Central memory CD8-positive, alpha-beta T cell (primary cell): ENCODE results near the gene CLEC16A.

Source experiments
- ATAC-seq: fragments of 150-1000 bp; cut with Tn5 transposase; replicated peaks from 2 replicates; pipeline ENCODE4 v1.10.0; 2022; ENCODE audit warnings: mild to moderate bottlenecking, moderate FRiP score, moderate number of reproducible peaks; ENCODE audit not compliant: poor library complexity, severe bottlenecking; ENCODE audit errors: extremely low read depth
- DNase-seq, 2 donors: peaks; one replicate each; pipeline ENCODE4 v3.0.0; 2021; ENCODE audit warnings: low spot score in 2 of 2
- H3K27ac Mint-ChIP-seq: one replicate; pipeline ENCODE4 v1.8.0; 2022; ENCODE audit warnings: low read depth, mild to moderate bottlenecking, moderate library complexity, mixed read lengths
- H3K27me3 Mint-ChIP-seq: one replicate; pipeline ENCODE4 v1.8.0; 2022; ENCODE audit warnings: mixed read lengths
- H3K36me3 Mint-ChIP-seq: one replicate; pipeline ENCODE4 v1.8.0; 2022; ENCODE audit warnings: mild to moderate bottlenecking, moderate library complexity, mixed read lengths; ENCODE audit not compliant: insufficient read depth
- H3K4me1 Mint-ChIP-seq: one replicate; pipeline ENCODE4 v1.8.0; 2022; ENCODE audit warnings: mixed read lengths
- H3K4me3 Mint-ChIP-seq: one replicate; pipeline ENCODE4 v1.8.0; 2022; ENCODE audit warnings: mild to moderate bottlenecking, moderate library complexity, mixed read lengths
- H3K9me3 Mint-ChIP-seq: one replicate; pipeline ENCODE4 v1.8.0; 2022; ENCODE audit warnings: mixed read lengths

CLEC16A gene, protein sequence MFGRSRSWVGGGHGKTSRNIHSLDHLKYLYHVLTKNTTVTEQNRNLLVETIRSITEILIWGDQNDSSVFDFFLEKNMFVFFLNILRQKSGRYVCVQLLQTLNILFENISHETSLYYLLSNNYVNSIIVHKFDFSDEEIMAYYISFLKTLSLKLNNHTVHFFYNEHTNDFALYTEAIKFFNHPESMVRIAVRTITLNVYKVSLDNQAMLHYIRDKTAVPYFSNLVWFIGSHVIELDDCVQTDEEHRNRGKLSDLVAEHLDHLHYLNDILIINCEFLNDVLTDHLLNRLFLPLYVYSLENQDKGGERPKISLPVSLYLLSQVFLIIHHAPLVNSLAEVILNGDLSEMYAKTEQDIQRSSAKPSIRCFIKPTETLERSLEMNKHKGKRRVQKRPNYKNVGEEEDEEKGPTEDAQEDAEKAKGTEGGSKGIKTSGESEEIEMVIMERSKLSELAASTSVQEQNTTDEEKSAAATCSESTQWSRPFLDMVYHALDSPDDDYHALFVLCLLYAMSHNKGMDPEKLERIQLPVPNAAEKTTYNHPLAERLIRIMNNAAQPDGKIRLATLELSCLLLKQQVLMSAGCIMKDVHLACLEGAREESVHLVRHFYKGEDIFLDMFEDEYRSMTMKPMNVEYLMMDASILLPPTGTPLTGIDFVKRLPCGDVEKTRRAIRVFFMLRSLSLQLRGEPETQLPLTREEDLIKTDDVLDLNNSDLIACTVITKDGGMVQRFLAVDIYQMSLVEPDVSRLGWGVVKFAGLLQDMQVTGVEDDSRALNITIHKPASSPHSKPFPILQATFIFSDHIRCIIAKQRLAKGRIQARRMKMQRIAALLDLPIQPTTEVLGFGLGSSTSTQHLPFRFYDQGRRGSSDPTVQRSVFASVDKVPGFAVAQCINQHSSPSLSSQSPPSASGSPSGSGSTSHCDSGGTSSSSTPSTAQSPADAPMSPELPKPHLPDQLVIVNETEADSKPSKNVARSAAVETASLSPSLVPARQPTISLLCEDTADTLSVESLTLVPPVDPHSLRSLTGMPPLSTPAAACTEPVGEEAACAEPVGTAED

DNA sequence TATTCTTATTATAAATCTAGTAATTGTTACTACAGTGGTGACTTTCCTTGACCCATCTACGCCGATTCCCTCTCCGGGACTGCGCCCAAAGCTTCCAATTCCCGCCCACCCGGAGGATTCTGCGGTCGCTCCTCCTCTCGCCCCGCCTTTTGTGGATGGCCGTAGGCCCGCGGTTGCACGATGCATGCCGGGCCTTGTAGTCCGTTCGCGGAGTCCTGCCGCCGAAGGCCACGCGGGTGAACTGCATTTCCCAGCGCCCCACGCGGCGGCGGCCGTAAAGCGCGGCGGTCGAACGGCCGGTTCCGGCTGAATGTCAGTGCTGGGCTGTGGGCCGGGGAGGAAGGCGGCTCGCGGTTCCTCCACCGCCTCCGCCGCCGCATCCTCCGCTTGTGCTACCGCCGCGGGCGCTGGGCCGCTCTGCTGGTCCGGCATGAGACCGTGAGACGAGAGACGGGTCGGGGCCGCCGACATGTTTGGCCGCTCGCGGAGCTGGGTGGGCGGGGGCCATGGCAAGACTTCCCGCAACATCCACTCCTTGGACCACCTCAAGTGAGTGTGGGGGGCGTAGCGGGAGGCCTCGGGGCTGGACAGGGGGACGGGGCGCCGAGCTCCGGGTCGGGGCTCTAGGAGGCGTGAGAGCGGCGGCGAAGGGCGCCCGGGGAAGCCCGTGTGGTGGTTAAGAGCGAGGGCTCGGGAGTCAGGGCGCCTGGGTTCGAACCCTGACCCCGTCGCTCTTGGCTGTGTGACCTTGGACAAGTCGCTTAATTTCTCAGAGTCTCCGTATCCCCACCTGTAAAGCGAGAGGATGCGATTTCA lies at the start of gene CLEC16A:
Gene CLEC16A, plus strand, starts transcription at position 316 of the 816 bp plus-strand sequence. Its CDS starts 154 bp downstream, at position 470.
- Mint-ChIP-seq H3K36me3 (peaks cover 7% of the 10 kb centered on the region), H3K4me1 (peaks cover 68% of the 10 kb centered on the region), H3K9me3 (no peaks in the 10 kb centered on the region), H3K27me3 (no peaks in the 10 kb centered on the region), H3K27ac (peak within 1 kb of the TSS; percentile 86), H3K4me3 (peak within 1 kb of the TSS; percentile 90)
- DNase-seq (peak; percentile 90 to 92), ATAC-seq (peak; percentile 74)

DNA sequence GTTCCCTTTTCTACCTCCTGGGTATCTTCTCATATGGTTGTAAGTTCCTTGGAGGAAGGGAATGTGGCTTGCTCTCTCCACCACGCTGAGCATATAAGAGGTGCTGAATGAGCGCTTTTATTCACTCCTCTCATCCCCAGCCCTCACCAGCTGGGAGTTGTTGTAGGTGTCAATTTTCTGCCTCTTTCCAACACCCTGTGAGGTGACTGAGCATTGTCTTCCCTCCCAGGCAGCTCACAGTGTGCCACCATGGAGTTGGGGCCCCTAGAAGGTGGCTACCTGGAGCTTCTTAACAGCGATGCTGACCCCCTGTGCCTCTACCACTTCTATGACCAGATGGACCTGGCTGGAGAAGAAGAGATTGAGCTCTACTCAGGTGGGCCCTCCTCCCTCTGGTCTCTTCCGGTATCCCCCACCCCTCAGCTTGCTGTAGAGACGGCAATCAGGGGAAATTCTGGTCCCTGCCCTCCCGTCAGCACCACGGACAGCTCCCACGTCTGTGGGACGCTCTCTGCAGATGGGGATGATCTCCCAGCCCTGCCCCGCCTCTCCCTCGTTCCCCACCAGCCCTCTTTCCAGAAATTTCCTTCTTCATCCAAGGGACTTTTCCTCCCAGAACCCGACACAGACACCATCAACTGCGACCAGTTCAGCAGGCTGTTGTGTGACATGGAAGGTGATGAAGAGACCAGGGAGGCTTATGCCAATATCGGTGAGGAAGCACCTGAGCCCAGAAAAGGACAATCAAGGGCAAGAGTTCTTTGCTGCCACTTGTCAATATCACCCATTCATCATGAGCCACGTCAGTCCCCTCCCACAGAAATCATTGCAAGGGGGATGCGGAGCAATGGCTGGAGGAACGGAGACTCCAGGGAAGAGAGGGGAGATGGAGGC lies 49.1 kb upstream of the CLEC16A start:
- Mint-ChIP-seq H3K9me3 (no peaks in the 10 kb centered on the region), H3K27ac (no peak overlapping the region), H3K4me1 (peaks cover 15% of the 10 kb centered on the region), H3K27me3 (no peaks in the 10 kb centered on the region), H3K36me3 (peaks cover 10% of the 10 kb centered on the region), H3K4me3 (no peak overlapping the region)
- DNase-seq (no peak), ATAC-seq (no peak)

DNA sequence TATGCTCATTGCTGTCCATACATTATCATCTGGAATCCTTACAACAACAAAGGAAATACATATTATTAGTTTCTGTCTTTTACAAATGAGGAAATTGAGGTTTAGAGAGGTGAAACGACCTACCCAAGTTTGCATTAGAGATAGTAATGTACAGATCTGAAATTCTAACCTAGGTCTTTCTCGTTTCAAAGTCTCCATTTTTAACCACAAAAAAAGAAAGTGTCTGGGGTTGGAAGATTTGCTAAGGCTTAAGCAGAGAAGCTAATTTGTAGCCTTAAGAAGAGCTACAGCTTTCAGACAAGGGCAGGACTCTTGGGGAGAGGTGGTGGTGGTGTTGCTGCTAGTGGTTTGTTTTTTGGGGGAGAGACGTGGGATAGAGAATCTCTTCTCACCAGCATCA lies 48.2 kb upstream of the CLEC16A start:
- DNase-seq, result no peak
- Mint-ChIP-seq H3K9me3 (no peaks in the 10 kb centered on the region), H3K27ac (no peak overlapping the region), H3K4me3 (no peak overlapping the region), H3K27me3 (no peaks in the 10 kb centered on the region), H3K4me1 (peaks cover 15% of the 10 kb centered on the region), H3K36me3 (peaks cover 12% of the 10 kb centered on the region)
- no peak for ATAC-seq

DNA sequence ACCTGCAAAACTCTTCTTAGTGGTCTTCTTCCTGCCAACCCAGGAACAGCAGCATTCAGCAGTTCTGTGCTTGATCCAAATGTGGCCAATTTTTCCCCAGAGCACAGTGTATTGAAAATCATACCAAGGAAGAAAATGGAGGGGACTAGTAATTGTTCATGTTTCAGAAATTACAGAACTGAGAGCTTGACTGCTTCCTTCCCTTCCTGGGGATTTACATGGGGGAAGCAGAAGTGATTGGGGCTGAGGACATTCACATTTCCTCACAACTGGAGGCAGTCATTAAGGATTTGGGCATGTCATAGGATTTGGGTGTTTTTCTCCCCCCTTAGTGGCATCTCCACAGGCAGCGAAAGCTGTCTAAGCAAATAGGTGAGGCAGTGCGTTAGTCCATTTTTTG lies 47.6 kb upstream of the CLEC16A start:
- H3K27me3 Mint-ChIP-seq, result no peaks in the 10 kb centered on the region
- H3K36me3 Mint-ChIP-seq, result peaks cover 12% of the 10 kb centered on the region
- no peaks in the 10 kb centered on the region for H3K9me3 Mint-ChIP-seq
- no peak overlapping the region for H3K4me3 Mint-ChIP-seq
- DNase-seq, result no peak
- no peak overlapping the region for H3K27ac Mint-ChIP-seq
- H3K4me1 Mint-ChIP-seq, result peaks cover 15% of the 10 kb centered on the region
- ATAC-seq, result no peak

DNA sequence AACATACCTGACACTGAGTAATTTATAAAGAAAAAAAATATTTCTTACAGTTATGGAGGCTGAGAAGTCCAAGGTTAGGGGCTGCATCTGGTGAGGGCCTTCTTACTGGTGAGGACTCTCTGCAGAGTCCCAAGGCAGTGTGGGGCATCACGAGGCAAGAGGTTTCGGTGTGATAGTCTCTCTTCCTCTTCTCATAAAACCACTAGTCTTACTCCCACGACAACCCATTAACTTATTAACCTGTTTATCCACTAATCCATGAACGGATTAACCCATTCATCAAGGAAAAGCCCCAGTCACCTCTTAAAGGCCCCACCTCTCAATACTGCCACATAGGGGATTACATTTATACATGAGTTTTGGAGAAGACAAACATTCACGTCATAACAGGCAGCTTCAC lies 47.2 kb upstream of the CLEC16A start:
- no peaks in the 10 kb centered on the region for H3K27me3 Mint-ChIP-seq
- ATAC-seq, result no peak
- H3K27ac Mint-ChIP-seq, result no peak overlapping the region
- H3K4me3 Mint-ChIP-seq, result no peak overlapping the region
- no peaks in the 10 kb centered on the region for H3K9me3 Mint-ChIP-seq
- DNase-seq, result no peak
- peaks cover 15% of the 10 kb centered on the region for H3K4me1 Mint-ChIP-seq
- peaks cover 12% of the 10 kb centered on the region for H3K36me3 Mint-ChIP-seq

DNA sequence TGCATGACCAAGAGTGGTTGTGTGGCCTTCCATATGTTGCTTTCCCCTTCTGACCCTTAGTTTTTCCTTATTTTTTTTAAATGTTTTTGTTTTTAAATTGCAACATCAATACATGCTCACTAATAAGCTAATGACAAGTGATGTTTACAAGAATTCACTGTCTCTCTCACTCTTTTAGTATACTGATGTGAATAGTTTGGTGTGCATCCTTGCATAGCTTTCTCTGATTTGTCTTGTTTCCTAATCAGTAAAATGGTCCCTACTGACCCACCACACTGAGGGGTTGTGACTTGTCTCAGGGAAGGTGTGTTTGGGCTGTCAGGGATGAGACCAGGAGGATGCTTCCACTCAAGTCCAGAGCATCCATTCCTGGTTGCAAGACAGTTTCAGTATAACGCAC lies 41.4 kb upstream of the CLEC16A start:
- ATAC-seq, result no peak
- no peaks in the 10 kb centered on the region for H3K9me3 Mint-ChIP-seq
- H3K27me3 Mint-ChIP-seq, result no peaks in the 10 kb centered on the region
- H3K4me1 Mint-ChIP-seq, result no peaks in the 10 kb centered on the region
- H3K36me3 Mint-ChIP-seq, result peaks cover 11% of the 10 kb centered on the region
- no peak overlapping the region for H3K4me3 Mint-ChIP-seq
- DNase-seq, result no peak
- no peak overlapping the region for H3K27ac Mint-ChIP-seq

DNA sequence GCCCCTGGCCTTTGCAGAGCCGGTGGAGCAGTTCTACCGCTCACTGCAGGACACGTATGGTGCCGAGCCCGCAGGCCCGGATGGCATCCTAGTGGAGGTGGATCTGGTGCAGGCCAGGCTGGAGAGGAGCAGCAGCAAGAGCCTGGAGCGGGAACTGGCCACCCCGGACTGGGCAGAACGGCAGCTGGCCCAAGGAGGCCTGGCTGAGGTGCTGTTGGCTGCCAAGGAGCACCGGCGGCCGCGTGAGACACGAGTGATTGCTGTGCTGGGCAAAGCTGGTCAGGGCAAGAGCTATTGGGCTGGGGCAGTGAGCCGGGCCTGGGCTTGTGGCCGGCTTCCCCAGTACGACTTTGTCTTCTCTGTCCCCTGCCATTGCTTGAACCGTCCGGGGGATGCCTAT lies 37.9 kb upstream of the CLEC16A start:
- no peaks in the 10 kb centered on the region for H3K9me3 Mint-ChIP-seq
- no peaks in the 10 kb centered on the region for H3K27me3 Mint-ChIP-seq
- no peaks in the 10 kb centered on the region for H3K4me1 Mint-ChIP-seq
- no peak overlapping the region for H3K27ac Mint-ChIP-seq
- H3K36me3 Mint-ChIP-seq, result peaks cover 6% of the 10 kb centered on the region
- H3K4me3 Mint-ChIP-seq, result no peak overlapping the region
- ATAC-seq, result no peak
- DNase-seq, result no peak

DNA sequence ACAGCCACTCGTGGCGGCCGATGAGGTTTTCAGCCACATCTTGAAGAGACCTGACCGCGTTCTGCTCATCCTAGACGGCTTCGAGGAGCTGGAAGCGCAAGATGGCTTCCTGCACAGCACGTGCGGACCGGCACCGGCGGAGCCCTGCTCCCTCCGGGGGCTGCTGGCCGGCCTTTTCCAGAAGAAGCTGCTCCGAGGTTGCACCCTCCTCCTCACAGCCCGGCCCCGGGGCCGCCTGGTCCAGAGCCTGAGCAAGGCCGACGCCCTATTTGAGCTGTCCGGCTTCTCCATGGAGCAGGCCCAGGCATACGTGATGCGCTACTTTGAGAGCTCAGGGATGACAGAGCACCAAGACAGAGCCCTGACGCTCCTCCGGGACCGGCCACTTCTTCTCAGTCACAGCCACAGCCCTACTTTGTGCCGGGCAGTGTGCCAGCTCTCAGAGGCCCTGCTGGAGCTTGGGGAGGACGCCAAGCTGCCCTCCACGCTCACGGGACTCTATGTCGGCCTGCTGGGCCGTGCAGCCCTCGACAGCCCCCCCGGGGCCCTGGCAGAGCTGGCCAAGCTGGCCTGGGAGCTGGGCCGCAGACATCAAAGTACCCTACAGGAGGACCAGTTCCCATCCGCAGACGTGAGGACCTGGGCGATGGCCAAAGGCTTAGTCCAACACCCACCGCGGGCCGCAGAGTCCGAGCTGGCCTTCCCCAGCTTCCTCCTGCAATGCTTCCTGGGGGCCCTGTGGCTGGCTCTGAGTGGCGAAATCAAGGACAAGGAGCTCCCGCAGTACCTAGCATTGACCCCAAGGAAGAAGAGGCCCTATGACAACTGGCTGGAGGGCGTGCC lies 37.2 kb upstream of the CLEC16A start:
- ATAC-seq (no peak), DNase-seq (no peak)
- no peaks in the 10 kb centered on the region for H3K9me3 Mint-ChIP-seq
- no peaks in the 10 kb centered on the region for H3K4me1 Mint-ChIP-seq
- no peaks in the 10 kb centered on the region for H3K27me3 Mint-ChIP-seq
- no peak overlapping the region for H3K4me3 Mint-ChIP-seq
- H3K36me3 Mint-ChIP-seq, result peaks cover 6% of the 10 kb centered on the region
- H3K27ac Mint-ChIP-seq, result no peak overlapping the region

DNA sequence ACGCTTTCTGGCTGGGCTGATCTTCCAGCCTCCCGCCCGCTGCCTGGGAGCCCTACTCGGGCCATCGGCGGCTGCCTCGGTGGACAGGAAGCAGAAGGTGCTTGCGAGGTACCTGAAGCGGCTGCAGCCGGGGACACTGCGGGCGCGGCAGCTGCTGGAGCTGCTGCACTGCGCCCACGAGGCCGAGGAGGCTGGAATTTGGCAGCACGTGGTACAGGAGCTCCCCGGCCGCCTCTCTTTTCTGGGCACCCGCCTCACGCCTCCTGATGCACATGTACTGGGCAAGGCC lies 36.7 kb upstream of the CLEC16A start:
- Mint-ChIP-seq H3K4me3 (no peak overlapping the region), H3K27me3 (no peaks in the 10 kb centered on the region), H3K27ac (no peak overlapping the region), H3K36me3 (peaks cover 6% of the 10 kb centered on the region), H3K4me1 (no peaks in the 10 kb centered on the region), H3K9me3 (no peaks in the 10 kb centered on the region)
- no peak for DNase-seq
- no peak for ATAC-seq

DNA sequence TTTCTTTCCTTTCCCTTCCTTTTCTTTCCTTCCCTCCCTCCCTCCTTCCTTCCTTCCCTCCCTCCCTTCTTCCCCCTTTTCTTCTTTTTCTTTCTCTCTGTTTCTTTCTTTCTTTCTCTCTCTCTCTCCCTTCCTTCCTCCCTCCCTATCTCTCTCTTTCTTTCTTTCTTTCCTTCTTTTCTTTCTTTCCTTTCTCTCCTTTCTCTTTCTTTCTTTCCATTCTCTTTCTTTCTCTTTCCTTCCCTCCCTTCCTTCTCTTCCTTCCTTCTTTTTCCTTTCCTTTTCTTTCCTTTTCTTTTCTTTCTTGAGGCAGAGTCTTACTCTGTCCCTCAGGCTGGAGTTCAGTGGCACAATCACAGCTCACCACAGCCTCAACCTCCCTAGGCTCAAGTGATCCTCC lies 33.1 kb upstream of the CLEC16A start:
- Mint-ChIP-seq H3K27ac (peak overlapping the region; percentile 39), H3K27me3 (no peaks in the 10 kb centered on the region), H3K36me3 (peaks cover 6% of the 10 kb centered on the region), H3K4me3 (no peak overlapping the region), H3K4me1 (no peaks in the 10 kb centered on the region), H3K9me3 (no peaks in the 10 kb centered on the region)
- ATAC-seq (no peak), DNase-seq (no peak)

DNA sequence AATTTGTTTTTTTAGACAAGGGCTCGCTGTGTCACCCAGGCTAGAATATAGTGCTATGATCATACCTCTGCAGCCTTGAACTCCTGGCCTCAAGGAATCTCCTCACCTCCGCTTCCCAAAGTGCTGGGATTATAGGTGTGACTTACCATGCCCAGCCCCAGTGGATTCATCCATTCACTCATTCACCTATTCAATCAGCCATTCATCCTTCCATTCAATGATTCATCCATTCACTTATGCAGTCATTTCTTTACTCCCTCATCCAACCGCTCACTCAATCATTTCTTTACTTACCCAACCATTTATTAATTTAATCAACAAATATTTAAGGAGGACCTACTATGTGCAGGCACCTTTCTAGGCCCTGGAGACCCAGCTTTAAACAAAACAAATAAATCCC lies 27.8 kb upstream of the CLEC16A start:
- Mint-ChIP-seq H3K36me3 (peaks cover 15% of the 10 kb centered on the region), H3K4me3 (no peak overlapping the region), H3K27me3 (no peaks in the 10 kb centered on the region), H3K27ac (no peak overlapping the region), H3K4me1 (no peaks in the 10 kb centered on the region), H3K9me3 (no peaks in the 10 kb centered on the region)
- DNase-seq (no peak), ATAC-seq (no peak)
